ENCODE data around the gene CMPK1. TPM values are rescaled to one million over a fixed set of nuclear protein-coding genes. Genes with fewer than 3 reads are reported as not detected.

Gene CMPK1
- total and polyA plus RNA-seq, 10 of the 15 experiments (the other 5 are each of a cell fraction or from before 2014, with no cell fraction given): 43.7 to 159 (median 85.6) TPM

DNA sequence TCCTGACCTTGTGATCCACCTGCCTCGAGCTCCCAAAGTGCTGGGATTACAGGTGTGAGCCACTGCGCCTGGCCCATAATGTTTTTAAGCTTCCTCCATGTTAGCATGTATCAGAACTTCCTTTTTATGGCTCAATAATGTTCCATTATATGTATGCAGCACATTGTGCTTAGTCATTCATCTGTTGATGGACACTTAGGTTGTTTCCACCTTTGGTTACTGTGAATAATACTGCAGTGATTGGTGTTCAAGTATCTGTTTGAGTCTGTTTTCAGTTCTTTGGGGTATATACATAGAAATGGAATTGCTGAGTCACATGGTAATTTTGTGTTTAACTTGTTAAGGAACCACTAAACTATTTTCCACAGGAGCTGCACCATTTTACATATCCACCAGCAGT is 17.7 kb downstream of the CMPK1 start (continued):
- TF ChIP-seq ATF3 (IDR thresholded peaks at IDR 0.05; ENCODE audit: borderline replicate concordance, extremely low read depth, low read depth, low read length) (no peak), SMAD5 (IDR thresholded peaks at IDR 0.05; ENCODE audit: low read depth) (no peak), PAX8 (IDR thresholded peaks at IDR 0.05) (no peak), SREBF2 (IDR thresholded peaks at IDR 0.05; ENCODE audit: low read length) (no peak), SUZ12 (IDR thresholded peaks at IDR 0.05; ENCODE audit: unreplicated experiment) (no peak), STAT1 (conservative IDR thresholded peaks at IDR 0.05) (no peak)
- TF ChIP-seq, protein P1, sequence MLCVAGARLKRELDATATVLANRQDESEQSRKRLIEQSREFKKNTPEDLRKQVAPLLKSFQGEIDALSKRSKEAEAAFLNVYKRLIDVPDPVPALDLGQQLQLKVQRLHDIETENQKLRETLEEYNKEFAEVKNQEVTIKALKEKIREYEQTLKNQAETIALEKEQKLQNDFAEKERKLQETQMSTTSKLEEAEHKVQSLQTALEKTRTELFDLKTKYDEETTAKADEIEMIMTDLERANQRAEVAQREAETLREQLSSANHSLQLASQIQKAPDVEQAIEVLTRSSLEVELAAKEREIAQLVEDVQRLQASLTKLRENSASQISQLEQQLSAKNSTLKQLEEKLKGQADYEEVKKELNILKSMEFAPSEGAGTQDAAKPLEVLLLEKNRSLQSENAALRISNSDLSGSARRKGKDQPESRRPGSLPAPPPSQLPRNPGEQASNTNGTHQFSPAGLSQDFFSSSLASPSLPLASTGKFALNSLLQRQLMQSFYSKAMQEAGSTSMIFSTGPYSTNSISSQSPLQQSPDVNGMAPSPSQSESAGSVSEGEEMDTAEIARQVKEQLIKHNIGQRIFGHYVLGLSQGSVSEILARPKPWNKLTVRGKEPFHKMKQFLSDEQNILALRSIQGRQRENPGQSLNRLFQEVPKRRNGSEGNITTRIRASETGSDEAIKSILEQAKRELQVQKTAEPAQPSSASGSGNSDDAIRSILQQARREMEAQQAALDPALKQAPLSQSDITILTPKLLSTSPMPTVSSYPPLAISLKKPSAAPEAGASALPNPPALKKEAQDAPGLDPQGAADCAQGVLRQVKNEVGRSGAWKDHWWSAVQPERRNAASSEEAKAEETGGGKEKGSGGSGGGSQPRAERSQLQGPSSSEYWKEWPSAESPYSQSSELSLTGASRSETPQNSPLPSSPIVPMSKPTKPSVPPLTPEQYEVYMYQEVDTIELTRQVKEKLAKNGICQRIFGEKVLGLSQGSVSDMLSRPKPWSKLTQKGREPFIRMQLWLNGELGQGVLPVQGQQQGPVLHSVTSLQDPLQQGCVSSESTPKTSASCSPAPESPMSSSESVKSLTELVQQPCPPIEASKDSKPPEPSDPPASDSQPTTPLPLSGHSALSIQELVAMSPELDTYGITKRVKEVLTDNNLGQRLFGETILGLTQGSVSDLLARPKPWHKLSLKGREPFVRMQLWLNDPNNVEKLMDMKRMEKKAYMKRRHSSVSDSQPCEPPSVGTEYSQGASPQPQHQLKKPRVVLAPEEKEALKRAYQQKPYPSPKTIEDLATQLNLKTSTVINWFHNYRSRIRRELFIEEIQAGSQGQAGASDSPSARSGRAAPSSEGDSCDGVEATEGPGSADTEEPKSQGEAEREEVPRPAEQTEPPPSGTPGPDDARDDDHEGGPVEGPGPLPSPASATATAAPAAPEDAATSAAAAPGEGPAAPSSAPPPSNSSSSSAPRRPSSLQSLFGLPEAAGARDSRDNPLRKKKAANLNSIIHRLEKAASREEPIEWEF (IDR thresholded peaks at IDR 0.05; ENCODE audit: insufficient replicate concordance, low read depth, low read length): no peak

DNA sequence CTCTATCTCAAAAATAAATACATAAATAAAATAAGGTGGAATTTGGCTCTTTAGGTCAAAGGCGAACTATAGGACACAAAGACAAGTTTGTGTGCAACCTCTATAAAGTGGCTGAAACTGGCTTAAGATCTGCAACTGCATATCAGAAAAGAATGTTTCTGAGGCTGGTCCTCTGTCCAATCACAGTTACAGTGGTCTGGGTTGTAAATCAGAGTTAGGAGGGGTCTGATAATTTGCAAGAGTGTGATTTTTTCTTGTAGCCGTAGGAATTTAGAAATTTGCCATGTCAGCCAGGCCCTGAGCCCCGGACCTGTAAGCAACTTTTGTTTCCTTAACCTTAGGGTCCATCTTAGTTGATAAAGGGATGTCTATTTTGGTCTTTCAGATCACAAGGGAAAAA is 27.8 kb downstream of the CMPK1 start:
- SMC1A ChIA-PET (ENCODE audit: uncharacterized antibody, unreplicated experiment): no interaction called here
- Histone ChIP-seq H4K20me1 (ENCODE audit: control insufficient read depth, insufficient read depth) (no peaks in the 10 kb centered on the region; the same call in 1 of the 2 replicates), H3K79me2 (ENCODE audit: control insufficient read depth, insufficient read depth, low read length) (peaks cover 13% of the 10 kb centered on the region), H3K4me1 (ENCODE audit: control insufficient read depth, insufficient read depth, low read length) (no peaks in the 10 kb centered on the region), H3K4me2 (ENCODE audit: control insufficient read depth, insufficient read depth) (no peak overlapping the region), H3K36me3 (ENCODE audit: control insufficient read depth in 2 of 2, insufficient read depth in 2 of 2, low read length in 1 of 2) (peaks cover 0 to 1% of the 10 kb centered on the region in 2 experiments; a peak in 1 of 4 replicates), H2AFZ (ENCODE audit: control insufficient read depth, low read depth, low read length) (no peak overlapping the region), H3K4me3 (no peak overlapping the region), H3K27me3 (replicated peaks in 1 of 2; ENCODE audit: control insufficient read depth in 2 of 2, insufficient read depth in 2 of 2, low read length in 1 of 2) (no peaks in the 10 kb centered on the region), H3K27ac (ENCODE audit: control insufficient read depth, insufficient read depth) (no peak overlapping the region), H3K9me3 (replicated peaks; ENCODE audit: control insufficient read depth, insufficient read depth, low read length) (no peaks in the 10 kb centered on the region), H3K9ac (ENCODE audit: control insufficient read depth, insufficient read depth, low read length) (no peak overlapping the region)
- FAIRE-seq (no peak), DNase-seq (ENCODE audit: low read depth, low spot score) (no peak), ATAC-seq (no peak)
- 100% methylated on average over 3 of the region's 3 CpGs for WGBS (ENCODE audit: insufficient coverage, insufficient replicate concordance, low lambda C conversion rate, missing lambda C conversion rate)
- POLR2A ChIA-PET: interaction anchor here (0.5 kb wide), 1 partner anchor 10 kb away, joined by 3 read pairs; no protein-coding TSS in a partner anchor
- intact Hi-C loops (cut with micrococcal nuclease; ENCODE audit: unreplicated experiment): no loop called here
- CTCF ChIA-PET: interaction anchor here (1.7 kb wide), 1 partner anchor 15 kb away, joined by 5 read pairs; no protein-coding TSS in a partner anchor
- no TSS peak for BruUV-seq (replicated peaks)
- in situ Hi-C loops (cut with MboI): no loop called here
- RAD21 ChIA-PET (ENCODE audit: unreplicated experiment): interaction anchor here (0.7 kb wide), 1 partner anchor 28 kb away, joined by 3 read pairs; no protein-coding TSS in a partner anchor
- TF ChIP-seq, protein P2, sequence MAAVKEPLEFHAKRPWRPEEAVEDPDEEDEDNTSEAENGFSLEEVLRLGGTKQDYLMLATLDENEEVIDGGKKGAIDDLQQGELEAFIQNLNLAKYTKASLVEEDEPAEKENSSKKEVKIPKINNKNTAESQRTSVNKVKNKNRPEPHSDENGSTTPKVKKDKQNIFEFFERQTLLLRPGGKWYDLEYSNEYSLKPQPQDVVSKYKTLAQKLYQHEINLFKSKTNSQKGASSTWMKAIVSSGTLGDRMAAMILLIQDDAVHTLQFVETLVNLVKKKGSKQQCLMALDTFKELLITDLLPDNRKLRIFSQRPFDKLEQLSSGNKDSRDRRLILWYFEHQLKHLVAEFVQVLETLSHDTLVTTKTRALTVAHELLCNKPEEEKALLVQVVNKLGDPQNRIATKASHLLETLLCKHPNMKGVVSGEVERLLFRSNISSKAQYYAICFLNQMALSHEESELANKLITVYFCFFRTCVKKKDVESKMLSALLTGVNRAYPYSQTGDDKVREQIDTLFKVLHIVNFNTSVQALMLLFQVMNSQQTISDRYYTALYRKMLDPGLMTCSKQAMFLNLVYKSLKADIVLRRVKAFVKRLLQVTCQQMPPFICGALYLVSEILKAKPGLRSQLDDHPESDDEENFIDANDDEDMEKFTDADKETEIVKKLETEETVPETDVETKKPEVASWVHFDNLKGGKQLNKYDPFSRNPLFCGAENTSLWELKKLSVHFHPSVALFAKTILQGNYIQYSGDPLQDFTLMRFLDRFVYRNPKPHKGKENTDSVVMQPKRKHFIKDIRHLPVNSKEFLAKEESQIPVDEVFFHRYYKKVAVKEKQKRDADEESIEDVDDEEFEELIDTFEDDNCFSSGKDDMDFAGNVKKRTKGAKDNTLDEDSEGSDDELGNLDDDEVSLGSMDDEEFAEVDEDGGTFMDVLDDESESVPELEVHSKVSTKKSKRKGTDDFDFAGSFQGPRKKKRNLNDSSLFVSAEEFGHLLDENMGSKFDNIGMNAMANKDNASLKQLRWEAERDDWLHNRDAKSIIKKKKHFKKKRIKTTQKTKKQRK (IDR thresholded peaks at IDR 0.05; ENCODE audit: low read depth, low read length): no peak
- TF ChIP-seq, protein P3, sequence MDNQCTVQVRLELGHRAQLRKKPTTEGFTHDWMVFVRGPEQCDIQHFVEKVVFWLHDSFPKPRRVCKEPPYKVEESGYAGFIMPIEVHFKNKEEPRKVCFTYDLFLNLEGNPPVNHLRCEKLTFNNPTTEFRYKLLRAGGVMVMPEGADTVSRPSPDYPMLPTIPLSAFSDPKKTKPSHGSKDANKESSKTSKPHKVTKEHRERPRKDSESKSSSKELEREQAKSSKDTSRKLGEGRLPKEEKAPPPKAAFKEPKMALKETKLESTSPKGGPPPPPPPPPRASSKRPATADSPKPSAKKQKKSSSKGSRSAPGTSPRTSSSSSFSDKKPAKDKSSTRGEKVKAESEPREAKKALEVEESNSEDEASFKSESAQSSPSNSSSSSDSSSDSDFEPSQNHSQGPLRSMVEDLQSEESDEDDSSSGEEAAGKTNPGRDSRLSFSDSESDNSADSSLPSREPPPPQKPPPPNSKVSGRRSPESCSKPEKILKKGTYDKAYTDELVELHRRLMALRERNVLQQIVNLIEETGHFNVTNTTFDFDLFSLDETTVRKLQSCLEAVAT (IDR thresholded peaks at IDR 0.05): no peak
- TF ChIP-seq ZNF217 (IDR thresholded peaks at IDR 0.05): no peak
